Fibroblast of skin of back (primary cell): ENCODE results near the gene TRIM34.
"Not testable (repeated sequence)": the region's sequence is repeated elsewhere in the genome, so short reads cannot be mapped to it uniquely, and the experiment has no call there.

ENCODE experiments used
- DNase-seq: peaks from one replicate; pipeline ENCODE4 v3.0.0-alpha.2; 2013

TRIM34 gene

GRCh38 chr11:5621580-5621979 is 3.2 kb upstream of the TRIM34 start:
- DNase-seq, result no peak

GRCh38 chr11:5622802-5623201 is 2.0 kb upstream of the TRIM34 start:
- no peak for DNase-seq

GRCh38 chr11:5625281-5625680 is 480 bp downstream of the TRIM34 start:
- DNase-seq, result no peak

DNA sequence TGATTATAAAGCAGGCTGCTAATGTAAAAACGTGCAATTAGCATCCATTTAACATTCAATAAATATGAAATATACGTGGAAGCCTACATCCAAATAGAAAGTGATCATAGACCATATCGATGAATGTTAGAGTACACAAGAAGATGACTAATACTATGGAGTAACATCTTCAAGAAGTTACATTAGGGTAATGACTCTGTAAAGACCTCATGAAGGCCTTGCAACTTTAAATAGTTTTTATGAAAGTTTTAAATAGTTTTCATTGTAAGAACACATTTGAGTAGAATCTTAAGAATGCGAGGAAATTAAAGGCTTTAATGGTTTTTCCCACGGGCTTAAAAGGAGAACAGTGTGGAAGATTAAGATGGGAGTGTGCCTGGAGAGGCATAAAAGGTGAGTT is 1.4 kb downstream of the TRIM34 start:
- DNase-seq, result peak; percentile 60

GRCh38 chr11:5631417-5631816 is 6.6 kb downstream of the TRIM34 start:
- DNase-seq, result no peak

DNA sequence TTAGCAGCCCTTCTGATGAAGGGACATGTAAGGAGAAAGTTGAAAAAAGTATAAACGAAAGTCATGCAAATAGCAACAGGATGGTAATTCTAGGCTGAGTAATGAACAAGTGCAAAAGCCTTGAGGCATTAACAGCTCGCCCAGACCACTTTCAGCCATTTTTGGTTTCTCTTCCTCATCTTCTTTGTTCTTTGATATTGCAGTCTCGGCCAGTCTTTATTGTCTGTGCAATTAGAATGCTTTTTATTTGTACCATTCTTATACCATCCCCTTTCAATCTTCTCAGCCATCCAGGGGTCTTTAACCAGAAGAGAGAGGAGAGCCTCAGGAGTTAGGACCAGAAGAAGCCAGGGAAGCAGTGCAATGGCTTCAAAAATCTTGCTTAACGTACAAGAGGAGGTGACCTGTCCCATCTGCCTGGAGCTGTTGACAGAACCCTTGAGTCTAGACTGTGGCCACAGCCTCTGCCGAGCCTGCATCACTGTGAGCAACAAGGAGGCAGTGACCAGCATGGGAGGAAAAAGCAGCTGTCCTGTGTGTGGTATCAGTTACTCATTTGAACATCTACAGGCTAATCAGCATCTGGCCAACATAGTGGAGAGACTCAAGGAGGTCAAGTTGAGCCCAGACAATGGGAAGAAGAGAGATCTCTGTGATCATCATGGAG is 7.3 kb downstream of the TRIM34 start:
- no peak for DNase-seq

- no peak for DNase-seq
Measured at GRCh38 chr11:5639953-5640352, 15.2 kb downstream of the TRIM34 start.

DNA sequence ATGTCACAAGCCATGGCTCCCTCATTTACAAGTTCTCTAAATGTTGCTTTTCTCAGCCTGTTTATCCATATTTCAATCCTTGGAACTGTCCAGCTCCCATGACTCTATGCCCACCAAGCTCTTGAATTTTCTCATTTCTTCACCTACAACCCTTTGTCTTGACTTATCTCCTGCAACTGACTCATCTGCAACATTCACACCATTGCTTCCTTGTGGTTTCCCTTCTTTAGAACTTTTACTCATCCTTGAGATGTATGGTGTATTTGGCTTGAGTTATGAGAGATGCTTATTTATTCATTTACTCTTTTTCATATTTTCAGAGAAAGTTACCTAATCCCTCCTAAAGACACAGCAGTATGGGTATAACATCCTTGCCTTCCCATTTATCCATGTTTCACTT is 18.8 kb downstream of the TRIM34 start:
- no peak for DNase-seq

GRCh38 chr11:5646139-5646538 is 21.3 kb downstream of the TRIM34 start:
- no peak for DNase-seq

DNA sequence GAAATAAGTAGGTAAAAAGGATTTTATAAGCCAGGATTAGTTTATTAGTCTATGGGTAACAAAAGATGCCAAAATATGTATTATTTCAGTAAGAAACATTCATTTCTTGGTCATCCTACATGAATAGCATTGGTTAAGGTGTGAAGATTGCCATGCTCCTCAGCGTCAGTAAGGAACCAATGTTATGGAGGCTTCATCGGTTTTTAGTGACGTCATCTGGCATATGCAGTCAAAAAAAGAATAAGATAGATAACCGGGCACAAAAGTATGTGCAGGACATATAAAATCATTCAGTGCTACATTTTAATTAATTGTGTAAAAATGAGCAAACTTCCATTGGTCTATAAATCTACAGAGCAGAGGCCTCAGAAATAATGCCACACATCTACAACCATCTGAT is 30.7 kb downstream of the TRIM34 start:
- DNase-seq, result no peak

GRCh38 chr11:5656956-5657355 is 32.2 kb downstream of the TRIM34 start:
- not testable (repeated sequence) for DNase-seq

DNA sequence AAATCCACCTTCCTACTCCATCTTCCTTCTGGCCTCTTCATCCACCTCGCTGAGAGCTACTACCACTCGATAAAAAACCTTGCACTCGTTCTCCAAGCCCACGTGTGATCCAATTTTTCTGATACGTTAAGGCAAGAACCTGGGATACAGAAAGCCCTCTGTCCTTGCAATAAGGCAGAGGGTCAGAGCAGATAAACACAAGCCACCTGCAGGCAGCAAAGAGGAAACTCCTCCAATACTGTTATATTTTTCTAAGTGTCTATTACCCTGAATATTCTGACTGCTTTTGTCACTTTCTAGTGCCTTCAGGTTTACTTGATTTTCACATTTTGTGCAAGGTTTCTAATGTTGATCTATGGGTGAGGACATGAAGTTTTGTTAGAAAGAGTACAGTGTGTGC is 33.5 kb downstream of the TRIM34 start:
- no peak for DNase-seq

- no peak for DNase-seq
Measured at GRCh38 chr11:5663511-5663910, 38.7 kb downstream of the TRIM34 start.

DNA sequence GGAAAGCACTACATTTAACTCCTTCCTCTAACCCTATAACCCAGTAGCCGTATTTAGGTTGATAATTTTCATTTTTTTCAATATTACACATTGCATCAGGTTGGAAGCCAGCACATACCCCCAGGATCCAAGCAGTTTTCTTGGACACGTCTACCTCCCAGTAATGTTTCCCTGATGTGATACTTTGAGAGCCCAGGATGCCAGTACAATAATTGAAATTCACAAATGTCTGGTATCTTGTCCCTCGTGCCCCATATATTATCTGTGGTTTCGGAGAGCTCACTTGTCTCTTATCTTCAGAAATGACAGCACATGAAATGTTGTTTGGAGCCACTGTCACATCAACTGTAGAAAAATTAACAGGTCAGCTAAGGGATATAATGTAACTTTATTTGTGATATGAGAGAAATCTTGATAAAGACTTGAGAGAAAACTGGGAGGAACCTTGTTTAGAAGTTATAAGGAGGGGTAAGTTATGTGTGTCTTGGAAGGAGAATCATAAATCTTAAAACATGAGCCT is 40.3 kb downstream of the TRIM34 start:
- no peak for DNase-seq

- DNase-seq, result no peak
Measured at GRCh38 chr11:5665746-5666401, 41.1 kb downstream of the TRIM34 start.

GRCh38 chr11:5666402-5666793 is 41.6 kb downstream of the TRIM34 start:
- no peak for DNase-seq

DNA sequence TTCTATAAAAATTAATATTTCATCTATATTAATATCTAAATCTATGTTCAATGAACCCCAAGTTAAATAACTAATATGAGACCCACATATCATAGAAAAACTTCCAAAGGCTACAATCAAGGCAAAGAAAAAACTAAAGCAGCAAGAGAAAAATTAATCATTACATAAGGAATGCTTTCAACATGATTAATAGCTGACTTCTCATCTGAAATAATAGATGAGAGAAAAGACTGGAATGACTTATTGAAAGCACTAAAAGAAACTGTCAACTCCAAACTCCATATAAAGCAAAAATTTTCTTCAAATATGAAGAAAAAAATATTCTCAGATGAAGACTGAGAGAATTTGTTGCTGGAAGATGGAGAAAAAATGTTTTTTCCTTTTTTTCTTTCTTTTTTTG is 47.0 kb downstream of the TRIM34 start:
- peak; percentile 58 for DNase-seq

DNA sequence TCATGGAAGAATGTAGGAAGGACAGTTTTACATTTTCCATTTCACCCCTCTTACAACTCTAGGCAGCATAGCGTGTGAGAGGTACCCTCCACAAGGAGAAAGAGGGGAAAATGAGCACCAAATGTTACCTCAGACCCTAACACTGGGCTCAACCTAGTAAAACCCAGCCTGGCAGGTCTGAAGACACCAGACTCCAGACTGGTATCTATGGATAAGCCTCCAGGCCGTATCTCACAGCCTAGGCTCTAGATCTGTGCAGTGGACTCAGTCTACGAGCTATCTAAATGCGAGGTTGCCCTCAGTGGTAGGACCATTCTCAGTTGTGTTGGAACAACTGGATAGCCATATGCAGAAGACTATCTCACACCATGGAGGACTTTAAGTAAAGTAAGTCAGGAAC is 49.6 kb downstream of the TRIM34 start:
- no peak for DNase-seq

- DNase-seq, result no peak
Measured at GRCh38 chr11:5679811-5680210, 55.0 kb downstream of the TRIM34 start.

GRCh38 chr11:5682890-5683441 is 58.2 kb downstream of the TRIM34 start:
- DNase-seq, result not testable (repeated sequence)

GRCh38 chr11:5683620-5684019 is 58.8 kb downstream of the TRIM34 start:
- DNase-seq, result not testable (repeated sequence)

DNA sequence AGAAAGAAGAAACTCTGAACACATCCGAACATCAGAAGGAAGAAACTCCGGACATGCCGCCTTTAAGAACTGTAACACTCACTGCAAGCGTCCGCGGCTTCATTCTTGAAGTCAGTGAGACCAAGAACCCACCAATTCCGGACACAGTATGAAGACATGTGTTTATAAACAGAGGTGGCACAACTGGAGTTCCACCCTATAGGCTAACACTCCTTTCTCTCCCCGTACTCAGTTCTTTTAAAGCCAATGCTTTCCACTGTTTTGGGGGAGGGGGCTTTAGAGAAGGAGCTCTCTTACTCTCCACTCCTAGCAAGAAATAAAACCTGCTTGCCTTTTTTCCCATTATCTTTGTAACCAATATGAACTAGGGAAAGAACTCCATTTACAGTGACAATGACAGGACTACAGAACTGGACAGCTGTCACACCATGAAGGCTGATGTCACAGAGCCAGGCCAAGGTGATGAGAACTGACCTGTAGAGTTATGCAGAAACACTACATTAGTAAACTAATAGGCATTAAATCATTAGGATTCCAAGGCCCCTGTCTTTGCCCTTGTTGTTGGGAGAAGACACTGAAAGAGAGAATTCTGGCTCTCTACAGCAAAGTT is 59.3 kb downstream of the TRIM34 start:
- DNase-seq, result no peak

DNA sequence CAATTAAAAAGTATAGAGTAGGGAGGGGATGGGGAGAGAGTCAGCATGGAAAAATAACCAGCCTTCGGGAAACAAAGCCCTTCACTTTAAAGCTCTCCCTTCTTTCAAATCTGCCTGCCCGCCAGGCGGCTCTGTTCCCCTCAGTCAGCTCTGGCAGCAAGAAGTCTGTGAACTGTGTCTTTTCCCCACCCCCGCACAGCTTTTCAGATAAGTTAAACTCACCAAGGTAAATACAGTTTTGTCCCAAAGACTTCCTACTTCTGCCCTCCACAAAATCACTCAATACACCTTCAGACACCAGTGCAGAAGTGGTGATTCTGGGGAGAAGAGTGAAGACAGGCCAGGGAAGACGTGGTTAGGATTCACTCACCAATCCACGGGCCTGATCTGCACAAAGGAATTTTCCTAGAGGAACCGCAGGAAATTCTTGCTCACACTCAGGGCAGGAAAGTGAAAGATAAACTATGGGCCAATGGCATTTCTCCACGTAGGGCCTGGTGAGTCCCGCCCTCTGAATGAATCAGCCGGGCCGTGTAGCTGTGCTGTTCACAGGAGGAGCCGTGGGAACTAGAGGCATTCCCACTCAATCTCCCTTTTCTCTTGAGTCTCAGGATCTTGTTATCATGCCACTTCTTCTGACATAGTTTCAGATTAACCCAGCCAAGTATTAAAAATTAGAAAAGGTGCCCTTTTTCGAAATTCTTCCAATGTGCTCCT is 60.0 kb downstream of the TRIM34 start, which contains the start of gene TRIM5:
TSS of gene TRIM5 (minus strand) at position 429 of the 717 bp plus-strand sequence. CDS start 4,897 bp downstream, outside the sequence.
- DNase-seq, result peak; percentile 99
